Mucosa of descending colon (tissue), 3 donors: ENCODE measurements around the gene JMJD1C. TPM values are rescaled to one million over a fixed set of nuclear protein-coding genes. Genes with fewer than 3 reads are reported as not detected.

ENCODE experiments used
- ATAC-seq: fragments of 200-7000 bp; cut with Tn5 transposase; one replicate; pipeline ENCODE4 v1.9.1; 2020; ENCODE audit warnings: mild to moderate bottlenecking, moderate library complexity
- DNase-seq, 3 donors: peaks; one replicate each; pipeline ENCODE4 v3.0.0-alpha.2; 2020
- H3K36me3 ChIP-seq: fragments of 200-600 bp; one replicate; pipeline ENCODE4 v1.8.0; 2021; ENCODE audit warnings: low read depth, mild to moderate bottlenecking
- H3K4me1 ChIP-seq: fragments of 200-600 bp; one replicate; pipeline ENCODE4 v1.8.0; 2021; ENCODE audit warnings: low read depth, mild to moderate bottlenecking
- H3K4me3 ChIP-seq: fragments of 200-600 bp; one replicate; pipeline ENCODE4 v1.8.0; 2021; ENCODE audit warnings: mild to moderate bottlenecking
- H3K9me3 ChIP-seq: fragments of 200-600 bp; one replicate; pipeline ENCODE4 v1.8.0; 2021; ENCODE audit warnings: mild to moderate bottlenecking
- CTCF ChIP-seq: fragments of 200-600 bp; IDR thresholded peaks from one replicate; pipeline ENCODE4 v1.8.0; 2022; ENCODE audit warnings: antibody characterized with exemption, mild to moderate bottlenecking
- intact Hi-C, 2 donors: fragments of 100-400 bp; cut with DNase I in 1 of 2; cut with micrococcal nuclease in 1 of 2; formaldehyde crosslinking; loops; one replicate each; pipeline versions ENCODE4 v1.11.0 to v1.11.1; 2022; cut with DNase I, micrococcal nuclease
- total RNA-seq, 3 donors: library from RNA; stranded (reverse); fragmentation: NEBNext Ultra II Directional in 2 of 3; extraction: Animal tissue kit (Norgen Biotek cat#: 25700) in 2 of 3; gene quantifications; one replicate each; pipeline versions ENCODE4 v1.2.1 to v1.2.4, GENCODE V29; 2021 to 2023
- donor health status: DM: no; HTN: no; CAD: no; lungs with moderate emphysema.
- donor health status: DM: no; HTN: no; CAD: no.
- donor health status: DM: no; HTN: yes; CAD: no.

JMJD1C gene
- total RNA-seq, 3 donors from 2014 or later: 54.1 to 83.8 (median 82.1) TPM

- TF ChIP-seq CTCF: no peak
- DNase-seq (peak; percentile 62 to 89 (median 64)), ATAC-seq (peak; percentile 96)
- Histone ChIP-seq H3K9me3 (no peaks in the 10 kb centered on the region), H3K4me1 (peaks cover 12% of the 10 kb centered on the region), H3K4me3 (peak overlapping the region; percentile 20), H3K36me3 (no peaks in the 10 kb centered on the region)
- intact Hi-C loops: no loop called here
These were observed 196.8 kb downstream of the JMJD1C start for GRCh38 chr10:63268798-63269503.

DNA sequence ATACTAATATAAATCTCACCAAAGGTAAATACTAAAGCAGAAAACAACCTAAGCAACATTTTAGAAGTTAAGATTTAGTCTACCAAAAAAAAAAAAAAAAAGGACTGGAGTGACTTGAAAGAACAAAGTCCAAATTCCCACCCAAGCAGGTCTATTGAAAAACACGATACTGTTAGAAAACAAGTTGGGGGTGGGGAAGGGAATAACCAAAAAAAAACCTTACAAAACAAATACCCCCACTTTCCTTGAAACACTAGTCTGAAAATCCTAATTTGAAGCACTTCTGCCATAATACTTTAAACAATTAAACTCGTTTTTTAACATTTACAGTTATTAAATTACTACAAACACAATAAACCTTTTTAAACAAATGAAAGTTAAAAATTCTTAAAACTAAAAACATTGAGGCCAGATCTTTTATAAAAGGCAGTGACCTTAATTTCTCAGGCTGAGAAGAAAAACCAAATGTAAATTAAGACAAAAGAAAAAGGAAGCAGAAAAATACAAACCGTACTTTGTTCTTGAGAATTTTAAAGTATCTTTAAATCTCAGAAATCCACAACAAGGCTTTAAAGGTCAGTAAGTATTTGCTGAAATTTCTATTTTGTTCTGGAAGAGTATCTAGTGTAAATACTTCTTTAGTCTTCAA, 197.5 kb downstream of the JMJD1C start:
- DNase-seq (no peak), ATAC-seq (no peak)
- no peaks in the 10 kb centered on the region for H3K9me3 ChIP-seq
- H3K4me1 ChIP-seq: peaks cover 12% of the 10 kb centered on the region
- no peak for TF ChIP-seq CTCF
- H3K36me3 ChIP-seq: no peaks in the 10 kb centered on the region
- peak overlapping the region; percentile 20 for H3K4me3 ChIP-seq
- intact Hi-C loops: no loop called here

GRCh38 chr10:63267414-63268148, 198.2 kb downstream of the JMJD1C start:
- no peak for TF ChIP-seq CTCF
- peak; percentile 35 for ATAC-seq

DNA sequence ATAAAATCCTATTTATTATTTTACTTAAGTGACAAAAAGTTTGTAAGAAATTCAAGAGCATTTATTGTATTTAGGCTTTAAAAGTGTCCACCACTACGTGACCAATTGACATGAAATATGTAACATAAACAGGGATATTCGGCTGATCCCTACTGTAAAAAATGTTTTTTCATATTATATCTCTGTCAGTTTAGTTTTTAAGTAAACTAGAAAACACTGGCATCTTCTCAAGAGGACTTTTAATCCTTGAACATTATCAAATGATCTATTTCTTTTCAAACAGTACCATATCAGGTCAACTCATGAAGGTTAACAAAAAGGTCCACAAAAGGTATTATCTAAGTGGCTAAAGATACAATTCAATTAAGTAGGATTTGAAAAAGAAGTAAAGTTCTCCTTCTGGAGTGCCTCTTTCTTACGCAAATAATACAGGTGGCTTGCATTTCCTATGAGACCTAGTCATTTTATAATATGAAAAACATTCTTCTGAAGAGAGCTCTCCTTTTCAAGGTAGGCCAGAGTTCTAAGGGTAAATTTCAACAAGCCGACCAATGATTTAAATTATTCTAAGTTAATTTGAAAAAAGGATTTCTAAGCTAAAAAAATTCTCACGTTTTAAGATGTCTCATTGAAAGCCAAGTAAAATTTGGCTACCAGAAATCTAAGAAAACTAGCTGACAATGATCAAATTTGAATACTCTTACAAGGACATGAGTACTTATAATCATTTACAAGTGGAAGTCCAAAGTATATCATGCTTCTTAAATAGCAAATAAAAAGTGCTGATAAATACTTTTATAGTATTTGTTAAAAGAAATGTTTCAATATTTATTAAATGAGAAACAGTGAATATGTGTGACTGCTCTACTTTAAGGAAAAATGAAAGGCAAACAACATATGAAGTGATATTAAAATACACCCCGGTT, 199.1 kb downstream of the JMJD1C start:
- intact Hi-C loops: no loop called here
- no peak for TF ChIP-seq CTCF
- Histone ChIP-seq H3K4me1 (peaks cover 12% of the 10 kb centered on the region), H3K36me3 (no peaks in the 10 kb centered on the region), H3K4me3 (no peak overlapping the region), H3K9me3 (no peaks in the 10 kb centered on the region)
- DNase-seq (no peak), ATAC-seq (no peak)

More at GRCh38 chr10:63267414-63268148, 198.2 kb downstream of the JMJD1C start:
- intact Hi-C loops: no loop called here
- Histone ChIP-seq H3K36me3 (no peaks in the 10 kb centered on the region), H3K4me1 (peaks cover 12% of the 10 kb centered on the region), H3K4me3 (peak overlapping the region; percentile 20), H3K9me3 (no peaks in the 10 kb centered on the region)
- peak in 1 of 3 donors; percentile 45 for DNase-seq

- DNase-seq (no peak), ATAC-seq (no peak)
- Histone ChIP-seq H3K4me1 (peaks cover 14% of the 10 kb centered on the region), H3K4me3 (peak overlapping the region; percentile 0), H3K36me3 (no peaks in the 10 kb centered on the region), H3K9me3 (no peaks in the 10 kb centered on the region)
- TF ChIP-seq CTCF: no peak
- intact Hi-C loops: no loop called here
These were observed 200.0 kb downstream of the JMJD1C start for GRCh38 chr10:63265683-63266235.
